Keratinocyte (primary cell): ENCODE data around the gene CES2. TPM values are rescaled to one million over a fixed set of nuclear protein-coding genes. Genes with fewer than 3 reads are reported as not detected.

Experiments used
- DNase-seq: peaks from one replicate; pipeline ENCODE4 v3.0.0-alpha.2; 2011; ENCODE audit warnings: low read depth, missing footprints, low spot score
- FAIRE-seq: peaks from 2 replicates; lab custom pipeline; 2011; peaks lifted over from hg19 to GRCh38; lab: Jason Lieb, UNC
- H2AFZ ChIP-seq: 2 replicates; pipeline ENCODE4 v1.6.0; 2012; ENCODE audit warnings: low read length, control low read depth, inconsistent platforms; ENCODE audit not compliant: control insufficient read depth
- H3K27ac ChIP-seq: 2 replicates; pipeline ENCODE4 v1.5.1; 2011; ENCODE audit warnings: low read length; ENCODE audit not compliant: control insufficient read depth, insufficient read depth
- H3K27me3 ChIP-seq: 3 replicates; pipeline ENCODE4 v1.6.0; 2011; ENCODE audit warnings: low read length; ENCODE audit not compliant: control insufficient read depth, insufficient read depth; ENCODE audit errors: extremely low read depth
- H3K36me3 ChIP-seq, 2 experiments: 2 replicates in 1 of 2; 3 replicates in 1 of 2; pipeline ENCODE4 v1.5.1; 2011; ENCODE audit warnings: low read length in 2 of 2, mild to moderate bottlenecking in 1 of 2; ENCODE audit not compliant: control insufficient read depth in 2 of 2, insufficient read depth in 2 of 2; ENCODE audit errors: extremely low read depth in 1 of 2
- H3K4me1 ChIP-seq: 3 replicates; pipeline ENCODE4 v1.5.1; 2011; ENCODE audit warnings: low read length; ENCODE audit not compliant: control insufficient read depth, insufficient read depth; ENCODE audit errors: extremely low read depth
- H3K4me2 ChIP-seq: 3 replicates; pipeline ENCODE4 v1.6.0; 2011; ENCODE audit warnings: low read depth, low read length; ENCODE audit not compliant: control insufficient read depth, insufficient read depth; ENCODE audit errors: extremely low read depth
- H3K4me3 ChIP-seq, 3 experiments: fragments of 200-600 bp in 1 of 3; sonication (generic) in 1 of 3; 2 replicates in 2 of 3; 3 replicates in 1 of 3; pipeline ENCODE4 v1.5.1; 2011 to 2016; ENCODE audit warnings: low read length in 3 of 3, mild to moderate bottlenecking in 3 of 3, control low read depth in 2 of 3, inconsistent platforms in 1 of 3, low read depth in 1 of 3, mixed read lengths in 1 of 3, mixed run types in 1 of 3, moderate library complexity in 1 of 3; ENCODE audit not compliant: control insufficient read depth in 2 of 3, insufficient read depth in 2 of 3; ENCODE audit errors: extremely low read depth in 1 of 3
- H3K79me2 ChIP-seq: 2 replicates; pipeline ENCODE4 v1.6.0; 2012; ENCODE audit warnings: low read length; ENCODE audit not compliant: control insufficient read depth, insufficient read depth
- H3K9ac ChIP-seq: 3 replicates; pipeline ENCODE4 v1.6.0; 2011; ENCODE audit warnings: low read length; ENCODE audit not compliant: control insufficient read depth, insufficient read depth; ENCODE audit errors: extremely low read depth
- H3K9me1 ChIP-seq: 3 replicates; pipeline ENCODE4 v1.6.0; 2011; ENCODE audit warnings: low read length; ENCODE audit not compliant: control insufficient read depth, insufficient read depth; ENCODE audit errors: extremely low read depth
- H3K9me3 ChIP-seq: 2 replicates; pipeline ENCODE4 v1.5.1; 2012; ENCODE audit warnings: low read depth, low read length; ENCODE audit not compliant: control insufficient read depth
- H4K20me1 ChIP-seq: 3 replicates; pipeline ENCODE4 v1.6.0; 2011; ENCODE audit warnings: low read length; ENCODE audit not compliant: control insufficient read depth, insufficient read depth; ENCODE audit errors: extremely low read depth
- CTCF ChIP-seq, 3 experiments: IDR thresholded peaks in 1 of 3; conservative IDR thresholded peaks in 1 of 3; optimal IDR thresholded peaks in 1 of 3; 2 replicates in 2 of 3; 3 replicates in 1 of 3; pipeline versions ENCODE3 to v1.5.1; 2011; ENCODE audit warnings: low read length in 3 of 3, mild to moderate bottlenecking in 3 of 3, moderate library complexity in 2 of 3, control low read depth in 1 of 3, inconsistent platforms in 1 of 3; ENCODE audit not compliant: insufficient read depth in 2 of 3; ENCODE audit errors: extremely low read depth in 1 of 3
- EZH2 ChIP-seq: IDR thresholded peaks from one replicate; pipeline ENCODE4 v1.6.1; 2012; ENCODE audit warnings: inconsistent platforms, mild to moderate bottlenecking, low read length, moderate library complexity
- dilution Hi-C: fragments of 300-500 bp; cut with MboI; formaldehyde crosslinking; loops from one replicate; pipeline ENCODE4 v1.7.0; 2020; ENCODE audit warnings: low sequenced_read_pairs; ENCODE audit not compliant: extremely low pct_ligation_motif_present
- polyA plus RNA-seq, 5 experiments: library from polyadenylated mRNA; depleted of rRNA in 3 of 5; stranded (reverse) in 3 of 5; stranded (forward) in 1 of 5; unstranded in 1 of 5; fragments of >200 nt; gene quantifications; 1 replicate in 1 of 5; 2 replicates in 3 of 5; 3 replicates in 1 of 5; pipeline versions ENCODE4 v1.2.1 to v1.2.3, GENCODE V29; 2011 to 2012; ENCODE audit warnings: missing spikeins in 2 of 5, low read depth in 1 of 5, low replicate concordance in 1 of 5

CES2 gene
- polyA plus RNA-seq, 1 donor (not counting 4 experiments of a cell fraction or from before 2014, with no cell fraction given), result 41.6 TPM

- H3K79me2 ChIP-seq, result no peaks in the 10 kb centered on the region
- no peak overlapping the region for H2AFZ ChIP-seq
- no peaks in the 10 kb centered on the region for H3K9me1 ChIP-seq
- dilution Hi-C loops, result no loop called here
- H3K36me3 ChIP-seq, result no peaks in the 10 kb centered on the region
- H3K9ac ChIP-seq, result no peak overlapping the region
- H3K27me3 ChIP-seq, result peaks cover 18% of the 10 kb centered on the region
- no peak overlapping the region for H3K4me2 ChIP-seq
- no peaks in the 10 kb centered on the region for H3K9me3 ChIP-seq
- no peaks in the 10 kb centered on the region for H4K20me1 ChIP-seq
- TF ChIP-seq EZH2 (no peak), CTCF (optimal IDR thresholded peaks at IDR 0.05 in 1 of 3, IDR thresholded peaks at IDR 0.05 in 1 of 3, conservative IDR thresholded peaks at IDR 0.05 in 1 of 3; ENCODE audit: extremely low read depth in 1 of 3, insufficient read depth in 2 of 3, low read length in 3 of 3) (no peak)
- H3K4me3 ChIP-seq, result no peak overlapping the region
- peaks cover 3% of the 10 kb centered on the region for H3K4me1 ChIP-seq
- no peak for FAIRE-seq
- H3K27ac ChIP-seq, result no peak overlapping the region
- no peak for DNase-seq
These were observed 17.0 kb upstream of the CES2 start for GRCh38 chr16:66918355-66918754.

- dilution Hi-C loops, result no loop called here
- FAIRE-seq, result no peak
- H3K79me2 ChIP-seq, result no peaks in the 10 kb centered on the region
- H3K27ac ChIP-seq, result no peak within 1 kb of the TSS
- no peaks in the 10 kb centered on the region for H3K9me3 ChIP-seq
- peaks cover 3% of the 10 kb centered on the region for H3K4me1 ChIP-seq
- no peaks in the 10 kb centered on the region for H3K9me1 ChIP-seq
- H3K4me2 ChIP-seq, result no peak within 1 kb of the TSS
- peaks cover 24% of the 10 kb centered on the region for H3K27me3 ChIP-seq
- H3K9ac ChIP-seq, result no peak within 1 kb of the TSS
- no peaks in the 10 kb centered on the region for H4K20me1 ChIP-seq
- no peaks in the 10 kb centered on the region for H3K36me3 ChIP-seq
- DNase-seq, result no peak
- no peak for TF ChIP-seq EZH2
- TF ChIP-seq CTCF (optimal IDR thresholded peaks at IDR 0.05 in 1 of 3, IDR thresholded peaks at IDR 0.05 in 1 of 3, conservative IDR thresholded peaks at IDR 0.05 in 1 of 3; ENCODE audit: extremely low read depth in 1 of 3, insufficient read depth in 2 of 3, low read length in 3 of 3), result no peak
- no peak within 1 kb of the TSS for H3K4me3 ChIP-seq
- H2AFZ ChIP-seq, result no peak within 1 kb of the TSS
These were observed 16.3 kb upstream of the CES2 start, which contains the start of gene CDH16 for GRCh38 chr16:66918803-66919568. CDH16 (minus strand) TSS chr16:66918885; CDS start chr16:66918065, 820 bp downstream.
